Gastrocnemius medialis (tissue), 4 donors: ENCODE results near the gene TNFRSF12A.

ENCODE experiments used
- POLR2A ChIP-seq, 2 donors: fragments of 450-650 bp; IDR thresholded peaks; one replicate each; pipeline ENCODE4 v1.6.1; 2017; ENCODE audit warnings: antibody characterized with exemption in 2 of 2, mild to moderate bottlenecking in 2 of 2, moderate library complexity in 2 of 2
- TF ChIP-seq, protein P1 (sequence below), 5 experiments: fragments of 450-650 bp in 3 of 5; fragments of 200-600 bp in 2 of 5; sonication (generic) in 2 of 5; IDR thresholded peaks in 4 of 5; conservative IDR thresholded peaks in 1 of 5; 1 replicate in 4 of 5; 2 replicates in 1 of 5; pipeline ENCODE4 v1.5.1; 2016 to 2019; ENCODE audit warnings: antibody characterized with exemption in 5 of 5, mild to moderate bottlenecking in 3 of 5, moderate library complexity in 3 of 5

- TF ChIP-seq, protein P1, sequence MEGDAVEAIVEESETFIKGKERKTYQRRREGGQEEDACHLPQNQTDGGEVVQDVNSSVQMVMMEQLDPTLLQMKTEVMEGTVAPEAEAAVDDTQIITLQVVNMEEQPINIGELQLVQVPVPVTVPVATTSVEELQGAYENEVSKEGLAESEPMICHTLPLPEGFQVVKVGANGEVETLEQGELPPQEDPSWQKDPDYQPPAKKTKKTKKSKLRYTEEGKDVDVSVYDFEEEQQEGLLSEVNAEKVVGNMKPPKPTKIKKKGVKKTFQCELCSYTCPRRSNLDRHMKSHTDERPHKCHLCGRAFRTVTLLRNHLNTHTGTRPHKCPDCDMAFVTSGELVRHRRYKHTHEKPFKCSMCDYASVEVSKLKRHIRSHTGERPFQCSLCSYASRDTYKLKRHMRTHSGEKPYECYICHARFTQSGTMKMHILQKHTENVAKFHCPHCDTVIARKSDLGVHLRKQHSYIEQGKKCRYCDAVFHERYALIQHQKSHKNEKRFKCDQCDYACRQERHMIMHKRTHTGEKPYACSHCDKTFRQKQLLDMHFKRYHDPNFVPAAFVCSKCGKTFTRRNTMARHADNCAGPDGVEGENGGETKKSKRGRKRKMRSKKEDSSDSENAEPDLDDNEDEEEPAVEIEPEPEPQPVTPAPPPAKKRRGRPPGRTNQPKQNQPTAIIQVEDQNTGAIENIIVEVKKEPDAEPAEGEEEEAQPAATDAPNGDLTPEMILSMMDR (IDR thresholded peaks at IDR 0.05 in 4 of 5, conservative IDR thresholded peaks at IDR 0.05 in 1 of 5) = no peak
- TF ChIP-seq POLR2A (IDR thresholded peaks at IDR 0.05) = no peak
Observed at GRCh38 chr16:3050487-3050886, 30.3 kb downstream of the TNFRSF12A start.
